HCT116 (cell line): ENCODE data around the gene MBD5. TPM values are rescaled to one million over a fixed set of nuclear protein-coding genes. Genes with fewer than 3 reads are reported as not detected.

Source experiments
- ATAC-seq: fragments of 200-7000 bp; cut with Tn5 transposase; 2 replicates; pipeline ENCODE4 v1.9.1; 2020; ENCODE audit warnings: mild to moderate bottlenecking, moderate library complexity
- BruUV-seq: library from RNA; stranded (reverse); fragments of 400-500 nt; replicated peaks from 2 replicates; lab custom pipeline; 2021; lab: Mats Ljungman, UMichigan
- CTCF ChIA-PET: fragments of 300-600 bp; sonication (Branson Sonifier 250); formaldehyde crosslinking; loops from one replicate; lab custom pipeline; 2021; ENCODE audit warnings: antibody characterized with exemption; lab: Charles Lee
- POLR2A ChIA-PET: fragments of 300-600, 350-600 bp; sonication (Branson Sonifier 250); formaldehyde crosslinking; loops from one replicate; lab custom pipeline; 2021; ENCODE audit warnings: antibody characterized with exemption; lab: Charles Lee
- RAD21 ChIA-PET, 2 experiments: fragments of 300-600 bp; sonication (Branson Sonifier 250); formaldehyde crosslinking; loops; one replicate each; lab custom pipeline; 2023; ENCODE audit warnings: low total read pairs in 2 of 2; ENCODE audit not compliant: uncharacterized antibody in 2 of 2, unreplicated experiment in 2 of 2, low non-redundant PET in 1 of 2; lab: Charles Lee
- DNase-seq: peaks from one replicate; pipeline ENCODE4 v3.0.0-alpha.2; 2010; ENCODE audit warnings: low read depth, low spot score
- H2AFZ ChIP-seq: fragments of 200-600 bp; shearing (Covaris generic), sonication (generic); 2 replicates; pipeline ENCODE4 v1.6.1; 2017; ENCODE audit warnings: low read depth, mixed run types, mixed read lengths, antibody characterized with exemption, low read length; ENCODE audit not compliant: poor library complexity, severe bottlenecking
- H3K27ac ChIP-seq: 2 replicates; pipeline ENCODE4 v1.5.1; 2012; ENCODE audit warnings: low read depth, low read length
- H3K27me3 ChIP-seq: fragments of 200-600 bp; sonication (generic); 2 replicates; pipeline ENCODE4 v1.6.1; 2016; ENCODE audit warnings: mixed run types, low read length, mixed read lengths; ENCODE audit not compliant: insufficient read depth
- H3K36me3 ChIP-seq, 2 experiments: fragments of 200-500 bp in 1 of 2; fragments of 200-600 bp in 1 of 2; sonication (Bioruptor generic) in 1 of 2; sonication (generic) in 1 of 2; 2 replicates each; pipeline versions ENCODE4 v1.5.1 to v1.6.1; 2014 to 2016; ENCODE audit warnings: low read length in 2 of 2, inconsistent platforms in 1 of 2, mixed read lengths in 1 of 2, mixed run types in 1 of 2; ENCODE audit not compliant: insufficient read depth in 2 of 2, control insufficient read depth in 1 of 2
- H3K4me1 ChIP-seq, 2 experiments: fragments of 200-600 bp in 1 of 2; sonication (generic) in 1 of 2; 2 replicates each; pipeline versions ENCODE4 v1.5.1 to v1.6.1; 2012 to 2017; ENCODE audit warnings: low read length in 2 of 2, inconsistent platforms in 1 of 2, mild to moderate bottlenecking in 1 of 2, mixed read lengths in 1 of 2, mixed run types in 1 of 2, moderate library complexity in 1 of 2; ENCODE audit not compliant: insufficient read depth in 2 of 2, control insufficient read depth in 1 of 2
- H3K4me2 ChIP-seq: fragments of 200-600 bp; sonication (generic); 2 replicates; pipeline ENCODE4 v1.6.1; 2017; ENCODE audit warnings: mixed run types, low read length, mixed read lengths
- H3K4me3 ChIP-seq, 2 experiments: fragments of 200-600 bp in 1 of 2; sonication (generic) in 1 of 2; replicated peaks in 1 of 2; 2 replicates each; pipeline ENCODE4 v1.5.1; 2011 to 2016; ENCODE audit warnings: low read length in 2 of 2, control low read depth in 1 of 2, low read depth in 1 of 2, mild to moderate bottlenecking in 1 of 2, mixed read lengths in 1 of 2, mixed run types in 1 of 2
- H3K79me2 ChIP-seq: fragments of 200-600 bp; sonication (generic); 2 replicates; pipeline ENCODE4 v1.6.1; 2017; ENCODE audit warnings: mild to moderate bottlenecking, mixed run types, low read length, moderate library complexity, mixed read lengths; ENCODE audit not compliant: insufficient read depth
- H3K9ac ChIP-seq: fragments of 200-600 bp; sonication (generic); 2 replicates; pipeline ENCODE4 v1.6.1; 2016; ENCODE audit warnings: low read length, mixed read lengths
- H3K9me2 ChIP-seq: fragments of 200-600 bp; sonication (generic), shearing (Covaris generic); 2 replicates; pipeline ENCODE4 v1.6.1; 2017; ENCODE audit warnings: mixed run types, mild to moderate bottlenecking, moderate library complexity; ENCODE audit not compliant: insufficient read depth
- H3K9me3 ChIP-seq, 2 experiments: fragments of 200-500 bp in 1 of 2; fragments of 200-600 bp in 1 of 2; sonication (Bioruptor generic) in 1 of 2; sonication (generic) in 1 of 2; 2 replicates each; pipeline ENCODE4 v1.6.1; 2014 to 2017; ENCODE audit warnings: low read length in 2 of 2, mixed read lengths in 2 of 2, inconsistent platforms in 1 of 2, low read depth in 1 of 2, mild to moderate bottlenecking in 1 of 2, mixed run types in 1 of 2, moderate library complexity in 1 of 2; ENCODE audit not compliant: control insufficient read depth in 1 of 2, insufficient read depth in 1 of 2
- H4K20me1 ChIP-seq: fragments of 200-600 bp; sonication (generic), shearing (Covaris generic); 2 replicates; pipeline ENCODE4 v1.6.1; 2017; ENCODE audit warnings: mixed run types, mild to moderate bottlenecking, moderate library complexity; ENCODE audit not compliant: insufficient read depth
- CBX3 ChIP-seq: IDR thresholded peaks from 2 replicates; pipeline ENCODE4 v1.6.1; 2012; ENCODE audit warnings: low read depth
- CEBPB ChIP-seq: IDR thresholded peaks from 2 replicates; pipeline ENCODE4 v1.6.1; 2012; ENCODE audit warnings: low read depth
- EGR1 ChIP-seq: IDR thresholded peaks from 2 replicates; pipeline ENCODE4 v1.6.1; 2012; ENCODE audit warnings: low read depth
- ELF1 ChIP-seq: IDR thresholded peaks from 2 replicates; pipeline ENCODE4 v1.6.1; 2012; ENCODE audit warnings: low read depth, borderline replicate concordance
- EZH2phosphoT487 ChIP-seq: fragments of 200-600 bp; IDR thresholded peaks from 2 replicates; pipeline ENCODE4 v1.6.1; 2018; ENCODE audit warnings: antibody characterized with exemption, borderline replicate concordance
- FOSL1 ChIP-seq: IDR thresholded peaks from 2 replicates; pipeline ENCODE4 v1.6.1; 2012; ENCODE audit warnings: low read depth
- JUND ChIP-seq: IDR thresholded peaks from 2 replicates; pipeline ENCODE4 v1.6.1; 2012
- intact Hi-C: fragments of 100-400 bp; cut with micrococcal nuclease; formaldehyde crosslinking; loops from 2 replicates; pipeline ENCODE4 v1.10.0; 2022
- total RNA-seq: library from RNA; stranded (reverse); gene quantifications from one replicate; pipeline ENCODE4 v1.2.1, GENCODE V29; 2021; ENCODE audit not compliant: unreplicated experiment
- TF ChIP-seq, protein P1 (sequence below): IDR thresholded peaks from 2 replicates; pipeline ENCODE4 v1.6.1; 2011; ENCODE audit warnings: mild to moderate bottlenecking, low read length, moderate library complexity; ENCODE audit not compliant: insufficient replicate concordance; ENCODE audit errors: extremely low read depth
- TF ChIP-seq, protein P2 (sequence below): IDR thresholded peaks from 2 replicates; pipeline ENCODE4 v1.6.1; 2012
- TF ChIP-seq, protein P3 (sequence below), 3 experiments: fragments of 200-600 bp in 1 of 3; sonication (generic) in 1 of 3; IDR thresholded peaks in 2 of 3; conservative IDR thresholded peaks in 1 of 3; 2 replicates each; pipeline ENCODE4 v1.5.1; 2012 to 2017; ENCODE audit warnings: low read depth in 2 of 3, low read length in 2 of 3, antibody characterized with exemption in 1 of 3, borderline replicate concordance in 1 of 3, control low read depth in 1 of 3, mild to moderate bottlenecking in 1 of 3, mixed read lengths in 1 of 3, mixed run types in 1 of 3, moderate library complexity in 1 of 3; ENCODE audit not compliant: insufficient read depth in 1 of 3
- TF ChIP-seq, protein P4 (sequence below): IDR thresholded peaks from 2 replicates; pipeline ENCODE4 v1.6.1; 2012; ENCODE audit warnings: low read depth

Gene MBD5
- total RNA-seq, 1 experiment from 2014 or later: 20.5 TPM

DNA sequence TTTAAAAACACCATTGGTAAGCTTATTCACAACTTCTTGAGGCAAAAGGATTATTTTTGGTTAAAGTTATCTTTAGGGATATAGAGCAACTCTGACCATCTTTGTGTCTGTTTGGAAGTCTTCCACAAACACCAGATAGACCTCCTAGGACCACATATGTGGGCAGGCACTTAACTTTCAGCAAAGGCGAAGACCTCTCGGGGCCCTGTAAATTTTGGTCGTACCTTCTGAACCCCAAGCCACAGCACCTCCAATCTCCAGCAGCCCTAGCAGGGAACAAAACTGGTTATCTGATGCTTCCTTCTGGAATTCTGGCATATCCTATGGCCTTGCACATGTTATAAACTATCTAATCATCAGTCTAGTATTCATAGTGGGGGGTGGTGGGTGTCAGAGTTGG lies 114.8 kb downstream of the MBD5 start:
- Histone ChIP-seq H3K9ac (no peak overlapping the region), H3K79me2 (no peaks in the 10 kb centered on the region), H3K4me1 (no peaks in the 10 kb centered on the region), H3K27me3 (no peaks in the 10 kb centered on the region), H3K36me3 (no peaks in the 10 kb centered on the region), H3K4me2 (no peak overlapping the region), H3K9me3 (no peaks in the 10 kb centered on the region), H3K27ac (no peak overlapping the region), H2AFZ (no peak overlapping the region), H3K9me2 (no peaks in the 10 kb centered on the region), H3K4me3 (no peak overlapping the region), H4K20me1 (no peaks in the 10 kb centered on the region)
- BruUV-seq: no TSS peak
- ATAC-seq (no peak), DNase-seq (no peak)
- ChIA-PET POLR2A (no interaction called here), CTCF (no interaction called here), RAD21 (no interaction called here)
- TF ChIP-seq, protein P1, sequence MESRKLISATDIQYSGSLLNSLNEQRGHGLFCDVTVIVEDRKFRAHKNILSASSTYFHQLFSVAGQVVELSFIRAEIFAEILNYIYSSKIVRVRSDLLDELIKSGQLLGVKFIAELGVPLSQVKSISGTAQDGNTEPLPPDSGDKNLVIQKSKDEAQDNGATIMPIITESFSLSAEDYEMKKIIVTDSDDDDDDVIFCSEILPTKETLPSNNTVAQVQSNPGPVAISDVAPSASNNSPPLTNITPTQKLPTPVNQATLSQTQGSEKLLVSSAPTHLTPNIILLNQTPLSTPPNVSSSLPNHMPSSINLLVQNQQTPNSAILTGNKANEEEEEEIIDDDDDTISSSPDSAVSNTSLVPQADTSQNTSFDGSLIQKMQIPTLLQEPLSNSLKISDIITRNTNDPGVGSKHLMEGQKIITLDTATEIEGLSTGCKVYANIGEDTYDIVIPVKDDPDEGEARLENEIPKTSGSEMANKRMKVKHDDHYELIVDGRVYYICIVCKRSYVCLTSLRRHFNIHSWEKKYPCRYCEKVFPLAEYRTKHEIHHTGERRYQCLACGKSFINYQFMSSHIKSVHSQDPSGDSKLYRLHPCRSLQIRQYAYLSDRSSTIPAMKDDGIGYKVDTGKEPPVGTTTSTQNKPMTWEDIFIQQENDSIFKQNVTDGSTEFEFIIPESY: no peak
- no peak for TF ChIP-seq EZH2phosphoT487
- TF ChIP-seq JUND: no peak
- TF ChIP-seq CEBPB: no peak
- TF ChIP-seq, protein P2, sequence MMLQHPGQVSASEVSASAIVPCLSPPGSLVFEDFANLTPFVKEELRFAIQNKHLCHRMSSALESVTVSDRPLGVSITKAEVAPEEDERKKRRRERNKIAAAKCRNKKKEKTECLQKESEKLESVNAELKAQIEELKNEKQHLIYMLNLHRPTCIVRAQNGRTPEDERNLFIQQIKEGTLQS: no peak
- TF ChIP-seq CBX3: no peak
- TF ChIP-seq, protein P3, sequence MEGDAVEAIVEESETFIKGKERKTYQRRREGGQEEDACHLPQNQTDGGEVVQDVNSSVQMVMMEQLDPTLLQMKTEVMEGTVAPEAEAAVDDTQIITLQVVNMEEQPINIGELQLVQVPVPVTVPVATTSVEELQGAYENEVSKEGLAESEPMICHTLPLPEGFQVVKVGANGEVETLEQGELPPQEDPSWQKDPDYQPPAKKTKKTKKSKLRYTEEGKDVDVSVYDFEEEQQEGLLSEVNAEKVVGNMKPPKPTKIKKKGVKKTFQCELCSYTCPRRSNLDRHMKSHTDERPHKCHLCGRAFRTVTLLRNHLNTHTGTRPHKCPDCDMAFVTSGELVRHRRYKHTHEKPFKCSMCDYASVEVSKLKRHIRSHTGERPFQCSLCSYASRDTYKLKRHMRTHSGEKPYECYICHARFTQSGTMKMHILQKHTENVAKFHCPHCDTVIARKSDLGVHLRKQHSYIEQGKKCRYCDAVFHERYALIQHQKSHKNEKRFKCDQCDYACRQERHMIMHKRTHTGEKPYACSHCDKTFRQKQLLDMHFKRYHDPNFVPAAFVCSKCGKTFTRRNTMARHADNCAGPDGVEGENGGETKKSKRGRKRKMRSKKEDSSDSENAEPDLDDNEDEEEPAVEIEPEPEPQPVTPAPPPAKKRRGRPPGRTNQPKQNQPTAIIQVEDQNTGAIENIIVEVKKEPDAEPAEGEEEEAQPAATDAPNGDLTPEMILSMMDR (IDR thresholded peaks at IDR 0.05 in 2 of 3, conservative IDR thresholded peaks at IDR 0.05 in 1 of 3; ENCODE audit: borderline replicate concordance in 1 of 3, insufficient read depth in 1 of 3, low read depth in 2 of 3, low read length in 2 of 3): no peak
- no peak for TF ChIP-seq FOSL1
- TF ChIP-seq, protein P4, sequence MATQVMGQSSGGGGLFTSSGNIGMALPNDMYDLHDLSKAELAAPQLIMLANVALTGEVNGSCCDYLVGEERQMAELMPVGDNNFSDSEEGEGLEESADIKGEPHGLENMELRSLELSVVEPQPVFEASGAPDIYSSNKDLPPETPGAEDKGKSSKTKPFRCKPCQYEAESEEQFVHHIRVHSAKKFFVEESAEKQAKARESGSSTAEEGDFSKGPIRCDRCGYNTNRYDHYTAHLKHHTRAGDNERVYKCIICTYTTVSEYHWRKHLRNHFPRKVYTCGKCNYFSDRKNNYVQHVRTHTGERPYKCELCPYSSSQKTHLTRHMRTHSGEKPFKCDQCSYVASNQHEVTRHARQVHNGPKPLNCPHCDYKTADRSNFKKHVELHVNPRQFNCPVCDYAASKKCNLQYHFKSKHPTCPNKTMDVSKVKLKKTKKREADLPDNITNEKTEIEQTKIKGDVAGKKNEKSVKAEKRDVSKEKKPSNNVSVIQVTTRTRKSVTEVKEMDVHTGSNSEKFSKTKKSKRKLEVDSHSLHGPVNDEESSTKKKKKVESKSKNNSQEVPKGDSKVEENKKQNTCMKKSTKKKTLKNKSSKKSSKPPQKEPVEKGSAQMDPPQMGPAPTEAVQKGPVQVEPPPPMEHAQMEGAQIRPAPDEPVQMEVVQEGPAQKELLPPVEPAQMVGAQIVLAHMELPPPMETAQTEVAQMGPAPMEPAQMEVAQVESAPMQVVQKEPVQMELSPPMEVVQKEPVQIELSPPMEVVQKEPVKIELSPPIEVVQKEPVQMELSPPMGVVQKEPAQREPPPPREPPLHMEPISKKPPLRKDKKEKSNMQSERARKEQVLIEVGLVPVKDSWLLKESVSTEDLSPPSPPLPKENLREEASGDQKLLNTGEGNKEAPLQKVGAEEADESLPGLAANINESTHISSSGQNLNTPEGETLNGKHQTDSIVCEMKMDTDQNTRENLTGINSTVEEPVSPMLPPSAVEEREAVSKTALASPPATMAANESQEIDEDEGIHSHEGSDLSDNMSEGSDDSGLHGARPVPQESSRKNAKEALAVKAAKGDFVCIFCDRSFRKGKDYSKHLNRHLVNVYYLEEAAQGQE: no peak
- no peak for TF ChIP-seq ELF1
- no peak for TF ChIP-seq EGR1
- intact Hi-C loops: no loop called here
